ENCODE results near the gene MBNL3. TPM values are rescaled to one million over a fixed set of nuclear protein-coding genes. Genes with fewer than 3 reads are reported as not detected.
"Not testable (repeated sequence)": the region's sequence is repeated elsewhere in the genome, so short reads cannot be mapped to it uniquely, and the experiment has no call there.

MBNL3 gene
- total RNA-seq, 3 donors from 2014 or later: 17.2 to 51.4 (median 40.6) TPM

GRCh38 chrX:132468454-132468853 is 20.4 kb downstream of the MBNL3 start:
- no peak for ATAC-seq
- Histone ChIP-seq H3K9me3 (no peaks in the 10 kb centered on the region), H3K36me3 (ENCODE audit: low read depth) (no peaks in the 10 kb centered on the region), H3K4me3 (no peak overlapping the region), H3K4me1 (ENCODE audit: low read depth) (no peaks in the 10 kb centered on the region)
- no peak for DNase-seq
- intact Hi-C loops (cut with DNase I, micrococcal nuclease): no loop called here
- TF ChIP-seq CTCF (IDR thresholded peaks at IDR 0.05): no peak

DNA sequence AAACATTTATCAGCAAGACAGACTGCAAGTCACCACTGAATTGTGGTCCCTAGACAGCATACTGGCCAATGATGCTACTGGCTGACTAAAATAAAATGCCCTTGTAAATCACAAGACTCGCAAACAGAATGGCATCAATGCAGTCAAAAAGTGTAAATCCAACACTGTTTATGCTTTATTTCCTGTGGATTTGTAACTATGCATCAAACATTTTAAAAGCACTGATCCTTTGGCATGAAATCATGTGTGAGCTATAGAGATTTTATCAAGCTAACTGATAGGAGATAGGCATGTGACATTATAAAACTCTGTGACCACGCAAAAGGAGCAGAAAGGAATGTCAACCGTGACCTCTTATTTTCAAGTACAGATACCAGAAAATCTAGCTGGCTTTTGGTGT is 20.8 kb downstream of the MBNL3 start:
- Histone ChIP-seq H3K9me3 (no peaks in the 10 kb centered on the region), H3K4me1 (ENCODE audit: low read depth) (no peaks in the 10 kb centered on the region), H3K4me3 (no peak overlapping the region), H3K36me3 (ENCODE audit: low read depth) (no peaks in the 10 kb centered on the region)
- TF ChIP-seq CTCF (IDR thresholded peaks at IDR 0.05): no peak
- no peak for ATAC-seq
- intact Hi-C loops (cut with DNase I, micrococcal nuclease): no loop called here
- no peak for DNase-seq

- DNase-seq (no peak), ATAC-seq (no peak)
- Histone ChIP-seq H3K4me1 (ENCODE audit: low read depth) (no peaks in the 10 kb centered on the region), H3K9me3 (no peaks in the 10 kb centered on the region), H3K36me3 (ENCODE audit: low read depth) (no peaks in the 10 kb centered on the region), H3K4me3 (no peak overlapping the region)
- intact Hi-C loops (cut with DNase I, micrococcal nuclease): no loop called here
- no peak for TF ChIP-seq CTCF (IDR thresholded peaks at IDR 0.05)
Measured at GRCh38 chrX:132467026-132467425, 21.8 kb downstream of the MBNL3 start.

DNA sequence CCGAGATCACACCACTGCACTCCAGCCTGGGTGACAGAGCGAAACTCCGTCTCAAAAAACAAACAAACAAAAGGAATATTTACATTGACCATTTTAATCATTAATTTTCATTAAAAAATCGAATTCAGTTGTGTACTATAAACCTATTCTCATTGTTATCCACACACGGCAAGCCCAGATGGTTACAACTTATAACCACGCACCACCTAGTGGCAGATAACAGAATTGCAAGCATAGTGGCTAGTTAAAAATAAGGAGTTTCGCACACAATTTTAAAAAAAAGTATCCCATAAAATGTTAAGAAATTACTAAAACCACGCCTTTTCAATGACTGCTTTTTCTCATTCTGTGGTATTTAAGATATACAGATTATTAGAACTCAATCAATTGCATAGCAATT is 25.4 kb downstream of the MBNL3 start:
- DNase-seq: peak in 1 of 3 donors; percentile 40
- Histone ChIP-seq H3K36me3 (ENCODE audit: low read depth) (no peaks in the 10 kb centered on the region), H3K9me3 (no peaks in the 10 kb centered on the region), H3K4me1 (ENCODE audit: low read depth) (no peaks in the 10 kb centered on the region), H3K4me3 (no peak overlapping the region)
- ATAC-seq: no peak
- no peak for TF ChIP-seq CTCF (IDR thresholded peaks at IDR 0.05)
- intact Hi-C loops (cut with DNase I, micrococcal nuclease): no loop called here

- DNase-seq (no peak), ATAC-seq (no peak)
- intact Hi-C loops (cut with DNase I, micrococcal nuclease): no loop called here
- Histone ChIP-seq H3K4me1 (ENCODE audit: low read depth) (no peaks in the 10 kb centered on the region), H3K36me3 (ENCODE audit: low read depth) (no peaks in the 10 kb centered on the region), H3K9me3 (no peaks in the 10 kb centered on the region), H3K4me3 (no peak overlapping the region)
- TF ChIP-seq CTCF (IDR thresholded peaks at IDR 0.05): no peak
Measured at GRCh38 chrX:132461886-132462285, 27.0 kb downstream of the MBNL3 start.

DNA sequence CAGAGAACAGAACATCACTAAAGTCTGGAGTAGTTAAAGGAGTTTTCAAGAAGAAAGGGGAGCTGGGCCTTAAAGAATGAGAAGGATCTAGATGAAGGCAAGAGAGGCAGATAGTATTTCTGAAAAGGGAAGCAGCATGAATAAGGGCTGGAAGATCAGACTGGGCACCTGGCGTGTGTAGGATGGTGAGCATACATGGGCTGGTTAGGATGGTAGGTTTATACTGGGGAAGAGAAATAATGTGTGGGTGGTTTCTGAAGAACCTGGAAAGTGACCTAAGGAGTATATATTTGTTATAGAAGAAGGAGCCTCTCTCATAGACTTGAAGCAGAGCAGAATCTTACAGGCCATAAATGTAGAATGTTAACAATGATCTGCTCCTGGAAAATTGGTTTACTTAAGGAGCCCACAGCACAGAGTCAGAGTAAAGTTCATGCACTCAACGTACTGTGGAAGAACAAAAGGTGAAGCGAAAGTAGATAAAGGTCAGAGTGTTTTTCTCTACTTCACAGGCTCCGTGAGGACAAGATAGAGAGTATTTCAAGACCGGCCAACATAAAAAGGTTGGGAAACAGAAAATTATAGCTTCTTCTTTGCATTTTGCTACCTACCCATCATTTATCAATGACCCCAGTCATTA is 35.8 kb downstream of the MBNL3 start:
- DNase-seq (no peak), ATAC-seq (no peak)
- Histone ChIP-seq H3K4me1 (ENCODE audit: low read depth) (no peaks in the 10 kb centered on the region), H3K9me3 (no peaks in the 10 kb centered on the region), H3K36me3 (ENCODE audit: low read depth) (no peaks in the 10 kb centered on the region), H3K4me3 (no peak overlapping the region)
- TF ChIP-seq CTCF (IDR thresholded peaks at IDR 0.05): no peak
- intact Hi-C loops (cut with DNase I, micrococcal nuclease): no loop called here

DNA sequence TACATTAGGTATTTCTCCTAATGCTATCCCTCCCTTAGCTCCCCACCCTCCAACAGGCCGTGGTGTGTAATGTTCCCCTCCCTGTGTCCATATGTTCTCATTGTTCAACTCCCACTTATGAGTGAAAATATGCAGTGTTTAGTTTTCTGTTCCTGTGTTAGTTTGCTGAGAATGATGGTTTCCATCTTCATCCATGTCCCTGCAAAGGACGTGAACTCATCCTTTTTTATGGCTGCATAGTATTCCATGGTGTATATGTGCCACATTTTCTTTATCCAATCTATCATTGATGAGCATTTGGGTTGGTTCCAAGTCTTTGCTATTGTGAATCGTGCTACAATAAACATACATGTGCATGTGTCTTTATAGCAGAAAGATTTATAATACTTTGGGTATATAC is 42.9 kb downstream of the MBNL3 start:
- H3K9me3 ChIP-seq; intact Hi-C loops (cut with DNase I, micrococcal nuclease); ATAC-seq; H3K36me3 ChIP-seq (ENCODE audit: low read depth); H3K4me1 ChIP-seq (ENCODE audit: low read depth); H3K4me3 ChIP-seq; DNase-seq: not testable (repeated sequence)
